ENCODE results near the gene AMIGO2.
"Not testable (repeated sequence)": the region's sequence is repeated elsewhere in the genome, so short reads cannot be mapped to it uniquely, and the experiment has no call there.

AMIGO2 gene

DNA sequence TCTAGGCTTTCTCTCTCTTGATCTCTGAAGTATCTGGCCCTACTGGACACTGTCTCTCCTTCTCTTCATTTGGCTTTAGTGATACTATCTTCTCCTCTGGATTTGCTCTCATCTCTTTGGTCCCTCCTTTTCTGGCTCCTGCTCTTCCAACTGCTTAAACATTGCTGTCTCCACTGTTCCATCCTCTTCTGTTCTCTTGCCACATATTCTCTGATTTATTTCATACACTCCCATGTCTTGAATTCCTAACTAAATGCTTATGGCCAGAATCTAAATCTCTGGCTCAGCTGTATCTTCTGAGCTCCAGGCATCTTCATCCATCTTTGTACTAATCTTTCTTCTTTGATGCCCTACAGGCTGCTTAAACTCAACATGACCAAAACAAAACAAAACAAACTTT is 25.8 kb downstream of the AMIGO2 start:
- H3K27ac ChIP-seq (ENCODE audit: low read depth, low read length, severe bottlenecking): no peak overlapping the region
- H3K36me3 ChIP-seq (ENCODE audit: control insufficient read depth, insufficient read depth, low read length): no peaks in the 10 kb centered on the region
- H3K4me1 ChIP-seq (ENCODE audit: control insufficient read depth, insufficient read depth, low read length, poor library complexity, severe bottlenecking): no peaks in the 10 kb centered on the region
- H3K4me3 ChIP-seq (ENCODE audit: extremely low read depth, insufficient read depth, low read length, poor library complexity, severe bottlenecking): no peak overlapping the region
- peaks cover 14% of the 10 kb centered on the region for H3K9me3 ChIP-seq (ENCODE audit: control insufficient read depth, low read length)

GRCh38 chr12:47052274-47052673 is 27.5 kb downstream of the AMIGO2 start:
- H3K9me3 ChIP-seq (ENCODE audit: control insufficient read depth, low read length): peaks cover 14% of the 10 kb centered on the region

GRCh38 chr12:47051291-47051690 is 28.5 kb downstream of the AMIGO2 start:
- H3K4me3 ChIP-seq (ENCODE audit: extremely low read depth, insufficient read depth, low read length, poor library complexity, severe bottlenecking); H3K36me3 ChIP-seq (ENCODE audit: control insufficient read depth, insufficient read depth, low read length); H3K4me1 ChIP-seq (ENCODE audit: control insufficient read depth, insufficient read depth, low read length, poor library complexity, severe bottlenecking); H3K27ac ChIP-seq (ENCODE audit: low read depth, low read length, severe bottlenecking): not testable (repeated sequence)
- WGBS, 2 experiments (ENCODE audit: insufficient coverage in 2 of 2): 100% methylated on average over 1 of the region's 3 CpGs
- H3K9me3 ChIP-seq (ENCODE audit: control insufficient read depth, low read length): peaks cover 11% of the 10 kb centered on the region

More at GRCh38 chr12:47052274-47052673, 27.5 kb downstream of the AMIGO2 start:
- no peaks in the 10 kb centered on the region for H3K36me3 ChIP-seq (ENCODE audit: control insufficient read depth, insufficient read depth, low read length)
- 67% methylated on average over 1 of the region's 2 CpGs for WGBS, 2 experiments (ENCODE audit: insufficient coverage in 2 of 2)
- H3K4me3 ChIP-seq (ENCODE audit: extremely low read depth, insufficient read depth, low read length, poor library complexity, severe bottlenecking): no peak overlapping the region
- H3K4me1 ChIP-seq (ENCODE audit: control insufficient read depth, insufficient read depth, low read length, poor library complexity, severe bottlenecking): no peaks in the 10 kb centered on the region
- H3K27ac ChIP-seq (ENCODE audit: low read depth, low read length, severe bottlenecking): no peak overlapping the region

GRCh38 chr12:47048541-47048940 is 31.2 kb downstream of the AMIGO2 start:
- H3K4me3 ChIP-seq (ENCODE audit: extremely low read depth, insufficient read depth, low read length, poor library complexity, severe bottlenecking): no peak overlapping the region
- H3K4me1 ChIP-seq (ENCODE audit: control insufficient read depth, insufficient read depth, low read length, poor library complexity, severe bottlenecking): no peaks in the 10 kb centered on the region

DNA sequence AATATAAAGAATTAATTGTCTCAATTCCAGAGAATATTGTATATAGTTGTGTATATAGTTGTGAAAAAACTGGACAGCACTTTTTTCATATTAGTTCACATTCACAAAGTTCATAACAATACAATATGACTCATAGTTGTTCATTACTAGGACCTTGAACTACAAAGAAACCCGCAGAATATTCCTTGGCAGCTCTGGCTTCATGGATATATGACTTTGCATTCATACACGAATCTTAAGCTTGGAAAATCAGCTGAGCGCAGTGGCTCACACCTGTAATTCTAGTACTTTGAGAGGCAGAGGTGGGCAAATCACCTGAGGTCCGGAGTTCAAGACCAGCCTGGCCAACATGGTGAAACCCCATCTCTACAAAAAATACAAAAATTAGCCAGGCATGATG is 38.4 kb downstream of the AMIGO2 start:
- H3K27ac ChIP-seq (ENCODE audit: low read depth, low read length, severe bottlenecking): no peak overlapping the region
- no peaks in the 10 kb centered on the region for H3K36me3 ChIP-seq (ENCODE audit: control insufficient read depth, insufficient read depth, low read length)
- no peak overlapping the region for H3K4me3 ChIP-seq (ENCODE audit: extremely low read depth, insufficient read depth, low read length, poor library complexity, severe bottlenecking)
- no peaks in the 10 kb centered on the region for H3K9me3 ChIP-seq (ENCODE audit: control insufficient read depth, low read length)
- H3K4me1 ChIP-seq (ENCODE audit: control insufficient read depth, insufficient read depth, low read length, poor library complexity, severe bottlenecking): no peaks in the 10 kb centered on the region
- WGBS, 2 experiments (ENCODE audit: insufficient coverage in 2 of 2): 93 to 100% methylated on average over 2 to 4 of the region's 4 CpGs

More at GRCh38 chr12:47048541-47048940, 31.2 kb downstream of the AMIGO2 start:
- peaks cover 7% of the 10 kb centered on the region for H3K9me3 ChIP-seq (ENCODE audit: control insufficient read depth, low read length)
- no peaks in the 10 kb centered on the region for H3K36me3 ChIP-seq (ENCODE audit: control insufficient read depth, insufficient read depth, low read length)
- no peak overlapping the region for H3K27ac ChIP-seq (ENCODE audit: low read depth, low read length, severe bottlenecking)

- H3K4me1 ChIP-seq (ENCODE audit: control insufficient read depth, insufficient read depth, low read length, poor library complexity, severe bottlenecking): no peaks in the 10 kb centered on the region
- no peaks in the 10 kb centered on the region for H3K36me3 ChIP-seq (ENCODE audit: control insufficient read depth, insufficient read depth, low read length)
- no CpG with 5 or more reads among the region's 1 CpG for WGBS, 2 experiments (ENCODE audit: insufficient coverage in 2 of 2)
- no peak overlapping the region for H3K4me3 ChIP-seq (ENCODE audit: extremely low read depth, insufficient read depth, low read length, poor library complexity, severe bottlenecking)
- no peaks in the 10 kb centered on the region for H3K9me3 ChIP-seq (ENCODE audit: control insufficient read depth, low read length)
- no peak overlapping the region for H3K27ac ChIP-seq (ENCODE audit: low read depth, low read length, severe bottlenecking)
Observed at GRCh38 chr12:47039756-47040155, 40.0 kb downstream of the AMIGO2 start.

DNA sequence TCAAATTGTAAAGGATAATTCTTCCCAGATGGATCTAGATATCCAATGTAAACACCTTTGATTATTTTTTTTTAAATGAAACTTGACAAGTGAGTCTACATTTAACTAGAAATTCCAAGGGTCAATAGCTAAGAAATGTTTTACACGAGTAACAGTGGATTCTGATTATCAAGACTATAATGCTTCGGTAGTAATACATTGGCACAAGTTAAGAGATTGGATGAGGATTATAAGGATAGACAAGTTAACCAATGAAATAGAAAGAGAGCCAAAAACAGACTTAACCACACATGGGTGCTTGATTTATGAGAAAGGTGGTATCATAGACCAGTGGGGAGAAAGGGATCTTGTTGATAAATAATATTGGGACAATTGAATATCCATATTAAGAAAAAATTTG is 40.7 kb downstream of the AMIGO2 start:
- Histone ChIP-seq H3K36me3 (ENCODE audit: control insufficient read depth, insufficient read depth, low read length) (no peaks in the 10 kb centered on the region), H3K4me3 (ENCODE audit: extremely low read depth, insufficient read depth, low read length, poor library complexity, severe bottlenecking) (no peak overlapping the region), H3K9me3 (ENCODE audit: control insufficient read depth, low read length) (no peaks in the 10 kb centered on the region), H3K4me1 (ENCODE audit: control insufficient read depth, insufficient read depth, low read length, poor library complexity, severe bottlenecking) (no peaks in the 10 kb centered on the region), H3K27ac (ENCODE audit: low read depth, low read length, severe bottlenecking) (no peak overlapping the region)
- 100% methylated on average over 2 of the region's 2 CpGs; no CpG with 5 or more reads in 1 of the 2 experiments for WGBS, 2 experiments (ENCODE audit: insufficient coverage in 2 of 2)

DNA sequence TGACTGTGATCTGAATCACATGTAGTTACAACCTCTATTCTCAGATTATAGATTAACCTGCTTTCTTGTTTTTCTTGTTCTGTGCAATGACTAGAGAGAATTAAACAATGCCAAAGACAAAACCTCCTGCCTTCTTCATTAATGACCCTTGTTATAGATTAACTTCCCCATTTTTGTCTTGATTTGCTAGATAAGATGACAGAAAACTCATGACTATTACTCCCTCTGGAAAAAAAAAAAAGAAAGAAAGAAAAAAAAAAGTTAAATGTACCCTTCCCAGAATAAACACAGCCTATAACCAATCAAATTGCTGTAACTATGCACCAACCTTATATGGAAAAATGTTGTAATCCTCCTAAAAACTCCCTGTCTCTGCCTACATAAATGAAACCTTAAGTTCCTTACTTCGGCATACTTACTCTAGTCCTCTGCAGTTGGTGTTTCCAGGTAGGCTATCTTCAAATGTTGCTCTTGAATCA is 41.5 kb downstream of the AMIGO2 start:
- Histone ChIP-seq H3K27ac (ENCODE audit: low read depth, low read length, severe bottlenecking) (no peak overlapping the region), H3K9me3 (ENCODE audit: control insufficient read depth, low read length) (no peaks in the 10 kb centered on the region)
- no CpG with 5 or more reads among the region's 1 CpG for WGBS, 2 experiments (ENCODE audit: insufficient coverage in 2 of 2)

GRCh38 chr12:47035484-47035883 is 44.3 kb downstream of the AMIGO2 start:
- Histone ChIP-seq H3K9me3 (ENCODE audit: control insufficient read depth, low read length) (no peaks in the 10 kb centered on the region), H3K4me3 (ENCODE audit: extremely low read depth, insufficient read depth, low read length, poor library complexity, severe bottlenecking) (no peak overlapping the region), H3K27ac (ENCODE audit: low read depth, low read length, severe bottlenecking) (no peak overlapping the region), H3K4me1 (ENCODE audit: control insufficient read depth, insufficient read depth, low read length, poor library complexity, severe bottlenecking) (no peaks in the 10 kb centered on the region), H3K36me3 (ENCODE audit: control insufficient read depth, insufficient read depth, low read length) (no peaks in the 10 kb centered on the region)
- 82 to 100% methylated on average over 2 of the region's 3 CpGs for WGBS, 2 experiments (ENCODE audit: insufficient coverage in 2 of 2)

More for the DNA sequence above, 41.5 kb downstream of the AMIGO2 start:
- H3K4me3 ChIP-seq (ENCODE audit: extremely low read depth, insufficient read depth, low read length, poor library complexity, severe bottlenecking): no peak overlapping the region
- no peaks in the 10 kb centered on the region for H3K4me1 ChIP-seq (ENCODE audit: control insufficient read depth, insufficient read depth, low read length, poor library complexity, severe bottlenecking)
- no peaks in the 10 kb centered on the region for H3K36me3 ChIP-seq (ENCODE audit: control insufficient read depth, insufficient read depth, low read length)

GRCh38 chr12:47034661-47035060 is 45.1 kb downstream of the AMIGO2 start:
- H3K27ac ChIP-seq (ENCODE audit: low read depth, low read length, severe bottlenecking): no peak overlapping the region
- WGBS, 2 experiments (ENCODE audit: insufficient coverage in 2 of 2): 83 to 93% methylated on average over 1 of the region's 2 CpGs

DNA sequence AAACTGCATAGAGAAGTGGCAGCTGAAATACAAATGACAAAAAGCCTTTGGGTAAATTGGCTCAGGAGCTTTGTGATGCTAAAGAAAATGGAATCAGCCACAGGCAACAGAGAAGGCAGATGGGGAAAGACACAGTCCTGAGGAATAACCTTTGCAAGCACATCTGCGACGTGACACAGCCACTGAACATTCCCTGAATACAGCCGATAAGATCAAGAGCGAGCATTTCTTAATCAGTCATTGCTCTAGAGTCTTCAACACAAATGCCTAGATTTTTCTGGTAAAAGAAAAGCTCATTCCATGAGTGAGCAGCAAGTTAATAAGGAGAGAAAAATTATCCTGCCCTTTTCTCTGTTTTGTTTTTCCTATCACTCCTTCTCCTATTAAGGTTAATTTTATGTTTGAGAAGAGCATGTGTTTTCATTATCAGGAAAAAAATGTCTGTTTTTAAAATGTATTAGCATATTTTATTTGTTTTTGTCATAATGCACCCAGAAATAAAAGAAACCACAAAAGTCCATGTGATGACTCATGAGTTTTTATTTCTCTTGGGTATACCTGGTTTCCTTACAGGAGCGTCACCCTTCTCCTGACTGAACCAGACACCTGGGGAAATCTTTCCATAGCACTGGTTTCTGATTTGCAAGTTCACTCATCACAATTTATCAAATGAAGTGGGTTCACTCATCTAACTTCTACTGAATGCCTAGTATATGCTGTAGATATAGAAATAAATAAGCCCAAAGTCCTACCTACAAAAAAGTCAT is 45.8 kb downstream of the AMIGO2 start:
- H3K4me3 ChIP-seq (ENCODE audit: extremely low read depth, insufficient read depth, low read length, poor library complexity, severe bottlenecking): no peak overlapping the region
- 75 to 86% methylated on average over 3 to 4 of the region's 5 CpGs for WGBS, 2 experiments (ENCODE audit: insufficient coverage in 2 of 2)
- no peaks in the 10 kb centered on the region for H3K36me3 ChIP-seq (ENCODE audit: control insufficient read depth, insufficient read depth, low read length)
- no peaks in the 10 kb centered on the region for H3K4me1 ChIP-seq (ENCODE audit: control insufficient read depth, insufficient read depth, low read length, poor library complexity, severe bottlenecking)
- no peak overlapping the region for H3K27ac ChIP-seq (ENCODE audit: low read depth, low read length, severe bottlenecking)
- H3K9me3 ChIP-seq (ENCODE audit: control insufficient read depth, low read length): no peaks in the 10 kb centered on the region

More at GRCh38 chr12:47034661-47035060, 45.1 kb downstream of the AMIGO2 start:
- H3K4me1 ChIP-seq (ENCODE audit: control insufficient read depth, insufficient read depth, low read length, poor library complexity, severe bottlenecking): no peaks in the 10 kb centered on the region
- H3K9me3 ChIP-seq (ENCODE audit: control insufficient read depth, low read length): no peaks in the 10 kb centered on the region
- no peak overlapping the region for H3K4me3 ChIP-seq (ENCODE audit: extremely low read depth, insufficient read depth, low read length, poor library complexity, severe bottlenecking)
- H3K36me3 ChIP-seq (ENCODE audit: control insufficient read depth, insufficient read depth, low read length): no peaks in the 10 kb centered on the region

All from mesodermal cell (in vitro differentiated cells).